NCI-H128 (cell line): ENCODE measurements around the gene FAM107B.
"Not testable (repeated sequence)": the region's sequence is repeated elsewhere in the genome, so short reads cannot be mapped to it uniquely, and the experiment has no call there.

Source experiments
- DNase-seq: peaks from one replicate; lab custom pipeline; 2025; ENCODE audit not compliant: unreplicated experiment; lab: John Stamatoyannopoulos, UW

The FAM107B gene

GRCh38 chr10:14737808-14738545 is 36.7 kb downstream of the FAM107B start:
- DNase-seq, result no peak

- no peak for DNase-seq
These were observed 38.1 kb downstream of the FAM107B start for GRCh38 chr10:14736600-14737081.

GRCh38 chr10:14736043-14736442 is 38.7 kb downstream of the FAM107B start:
- DNase-seq, result no peak

- DNase-seq, result peak; percentile 1
These were observed 42.7 kb downstream of the FAM107B start for GRCh38 chr10:14731875-14732512.

- no peak for DNase-seq
These were observed 46.4 kb downstream of the FAM107B start for GRCh38 chr10:14728346-14728745.

GRCh38 chr10:14727924-14728323 is 46.8 kb downstream of the FAM107B start:
- DNase-seq, result no peak

- no peak for DNase-seq
These were observed 47.2 kb downstream of the FAM107B start for GRCh38 chr10:14727465-14727864.

GRCh38 chr10:14724931-14725330 is 49.8 kb downstream of the FAM107B start:
- DNase-seq, result no peak

- no peak for DNase-seq
These were observed 51.5 kb downstream of the FAM107B start for GRCh38 chr10:14723052-14723689.

GRCh38 chr10:14717552-14717951 is 57.1 kb downstream of the FAM107B start:
- DNase-seq, result no peak

GRCh38 chr10:14712991-14713424 is 61.7 kb downstream of the FAM107B start:
- no peak for DNase-seq

GRCh38 chr10:14709344-14709743 is 65.4 kb downstream of the FAM107B start:
- not testable (repeated sequence) for DNase-seq

- no peak for DNase-seq
These were observed 67.2 kb downstream of the FAM107B start for GRCh38 chr10:14707481-14707880.

GRCh38 chr10:14705548-14706230 is 69.0 kb downstream of the FAM107B start:
- DNase-seq, result no peak

GRCh38 chr10:14703631-14704001 is 71.1 kb downstream of the FAM107B start:
- DNase-seq, result no peak

GRCh38 chr10:14701466-14701865 is 73.2 kb downstream of the FAM107B start:
- no peak for DNase-seq

GRCh38 chr10:14700546-14700945 is 74.2 kb downstream of the FAM107B start:
- no peak for DNase-seq

GRCh38 chr10:14699482-14699881 is 75.2 kb downstream of the FAM107B start:
- no peak for DNase-seq

- DNase-seq, result no peak
These were observed 75.9 kb downstream of the FAM107B start for GRCh38 chr10:14698829-14699170.

- no peak for DNase-seq
These were observed 76.4 kb downstream of the FAM107B start for GRCh38 chr10:14698111-14698828.

GRCh38 chr10:14697281-14697680 is 77.4 kb downstream of the FAM107B start:
- no peak for DNase-seq
